SH-SY5Y (cell line): Measurements from ENCODE around the gene INPP4B.

Experiments
- GATA2 ChIP-seq: IDR thresholded peaks from 2 replicates; pipeline ENCODE4 v1.6.1; 2011; ENCODE audit warnings: mild to moderate bottlenecking, low read depth, low read length
- GATA3 ChIP-seq: IDR thresholded peaks from 2 replicates; pipeline ENCODE4 v1.6.1; 2011; ENCODE audit warnings: low read depth, mild to moderate bottlenecking, low read length, moderate library complexity

GRCh38 chr4:142554412-142554811, 291.7 kb downstream of the INPP4B start:
- no peak for TF ChIP-seq GATA3
- TF ChIP-seq GATA2: no peak
